Body of pancreas (tissue), 4 donors: ENCODE results near the gene KRTAP5-7.

Experiments used
- CTCF ChIP-seq, 7 experiments: fragments of 450-650 bp in 4 of 7; fragments of 200-600 bp in 3 of 7; sonication (generic) in 3 of 7; IDR thresholded peaks; one replicate each; pipeline ENCODE4 v1.5.1; 2016 to 2019; ENCODE audit warnings: antibody characterized with exemption in 7 of 7
- POLR2A ChIP-seq, 3 donors: fragments of 450-650 bp; IDR thresholded peaks; one replicate each; pipeline ENCODE4 v1.6.1; 2016; ENCODE audit warnings: antibody characterized with exemption in 3 of 3, mild to moderate bottlenecking in 2 of 3

- TF ChIP-seq POLR2A (IDR thresholded peaks at IDR 0.05) (no peak), CTCF (IDR thresholded peaks at IDR 0.05) (no peak)
Observed at GRCh38 chr11:71519546-71519945, 7.5 kb upstream of the KRTAP5-7 start.
